ENCODE measurements around the gene ZNF613. TPM values are rescaled to one million over a fixed set of nuclear protein-coding genes. Genes with fewer than 3 reads are reported as not detected.
"Not testable (repeated sequence)": the region's sequence is repeated elsewhere in the genome, so short reads cannot be mapped to it uniquely, and the experiment has no call there.

ZNF613 gene
- total and polyA plus RNA-seq, 2 donors (not counting 3 experiments of a cell fraction or from before 2014, with no cell fraction given): 1.7 to 6.5 TPM

DNA sequence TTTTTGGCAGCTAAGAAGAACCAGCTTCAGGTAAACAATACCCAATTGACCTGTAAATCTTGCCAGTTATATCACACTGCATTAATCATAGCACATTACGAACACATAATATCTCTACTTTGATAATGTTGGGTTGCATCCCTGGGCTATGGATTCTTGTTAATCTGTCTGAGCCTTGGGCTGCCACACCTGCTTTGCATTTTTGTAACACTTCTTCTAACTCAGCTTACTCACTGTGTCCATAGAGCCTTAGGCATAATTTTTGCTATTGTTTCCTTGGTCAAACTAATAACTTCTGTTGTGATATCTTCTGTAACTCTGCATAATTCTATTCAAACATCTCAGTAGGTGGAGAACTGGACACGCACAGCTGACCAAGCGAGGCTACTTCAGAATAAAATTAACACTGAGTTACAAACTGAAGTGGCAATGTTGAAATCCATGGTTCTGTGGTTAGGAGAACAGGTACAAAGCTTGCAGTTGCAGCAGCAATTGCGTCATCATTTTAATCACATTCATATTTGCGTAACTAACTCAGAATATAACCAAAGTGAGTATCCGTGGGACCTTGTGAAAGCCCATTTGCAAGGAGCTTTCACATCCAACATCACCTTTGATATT is 53.0 kb downstream of the ZNF613 start:
- POLR2A ChIA-PET: no interaction called here
- H4K20me1 ChIP-seq (replicated peaks; ENCODE audit: control insufficient read depth, extremely low read depth, insufficient read depth, low read length): no peaks in the 10 kb centered on the region
- no peak overlapping the region for H3K9ac ChIP-seq (replicated peaks; ENCODE audit: extremely low read depth, insufficient read depth, low read length)
- dilution Hi-C loops (cut with MboI; ENCODE audit: extremely low pct_ligation_motif_present, low sequenced_read_pairs) (no loop called here), intact Hi-C loops (cut with micrococcal nuclease) (no loop called here)
- no peak overlapping the region for H2AFZ ChIP-seq (ENCODE audit: low read depth, low read length)
- no TSS peak for BruUV-seq (replicated peaks)
- H3K27me3 ChIP-seq (ENCODE audit: control insufficient read depth in 2 of 2, insufficient read depth in 2 of 2, low read length in 2 of 2): no peaks in the 10 kb centered on the region
- H3K4me3 ChIP-seq (replicated peaks in 1 of 3; ENCODE audit: insufficient read depth in 1 of 3, low read depth in 1 of 3, low read length in 3 of 3): no peak overlapping the region
- CTCF ChIA-PET: no interaction called here
- no peak overlapping the region for H3K4me2 ChIP-seq (ENCODE audit: insufficient read depth, low read length)
- no peak for FAIRE-seq
- H3K36me3 ChIP-seq (ENCODE audit: control insufficient read depth in 2 of 2, extremely low read depth in 1 of 2, insufficient read depth in 2 of 2, low read length in 2 of 2): peaks cover 0 to 1% of the 10 kb centered on the region in 2 experiments
- peaks cover 2% of the 10 kb centered on the region for H3K9me3 ChIP-seq (replicated peaks; ENCODE audit: control insufficient read depth, insufficient read depth, low read length)
- TF ChIP-seq, protein P1, sequence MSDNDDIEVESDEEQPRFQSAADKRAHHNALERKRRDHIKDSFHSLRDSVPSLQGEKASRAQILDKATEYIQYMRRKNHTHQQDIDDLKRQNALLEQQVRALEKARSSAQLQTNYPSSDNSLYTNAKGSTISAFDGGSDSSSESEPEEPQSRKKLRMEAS (IDR thresholded peaks at IDR 0.05; ENCODE audit: insufficient read depth, insufficient read length): no peak
- TF ChIP-seq EZH2 (IDR thresholded peaks at IDR 0.05; ENCODE audit: borderline replicate concordance, low read depth, low read length, severe bottlenecking) (no peak), GATA2 (IDR thresholded peaks at IDR 0.05; ENCODE audit: insufficient read depth, insufficient read length, low read depth, low read length) (no peak), POLR2AphosphoS5 (IDR thresholded peaks at IDR 0.05; ENCODE audit: insufficient read depth, low read depth, low read length) (no peak), POLR2A (IDR thresholded peaks at IDR 0.05; ENCODE audit: low read depth, low read length) (no peak), FOS (IDR thresholded peaks at IDR 0.05; ENCODE audit: borderline replicate concordance, insufficient read depth, low read length) (no peak)
- TF ChIP-seq, protein P2, sequence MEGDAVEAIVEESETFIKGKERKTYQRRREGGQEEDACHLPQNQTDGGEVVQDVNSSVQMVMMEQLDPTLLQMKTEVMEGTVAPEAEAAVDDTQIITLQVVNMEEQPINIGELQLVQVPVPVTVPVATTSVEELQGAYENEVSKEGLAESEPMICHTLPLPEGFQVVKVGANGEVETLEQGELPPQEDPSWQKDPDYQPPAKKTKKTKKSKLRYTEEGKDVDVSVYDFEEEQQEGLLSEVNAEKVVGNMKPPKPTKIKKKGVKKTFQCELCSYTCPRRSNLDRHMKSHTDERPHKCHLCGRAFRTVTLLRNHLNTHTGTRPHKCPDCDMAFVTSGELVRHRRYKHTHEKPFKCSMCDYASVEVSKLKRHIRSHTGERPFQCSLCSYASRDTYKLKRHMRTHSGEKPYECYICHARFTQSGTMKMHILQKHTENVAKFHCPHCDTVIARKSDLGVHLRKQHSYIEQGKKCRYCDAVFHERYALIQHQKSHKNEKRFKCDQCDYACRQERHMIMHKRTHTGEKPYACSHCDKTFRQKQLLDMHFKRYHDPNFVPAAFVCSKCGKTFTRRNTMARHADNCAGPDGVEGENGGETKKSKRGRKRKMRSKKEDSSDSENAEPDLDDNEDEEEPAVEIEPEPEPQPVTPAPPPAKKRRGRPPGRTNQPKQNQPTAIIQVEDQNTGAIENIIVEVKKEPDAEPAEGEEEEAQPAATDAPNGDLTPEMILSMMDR (IDR thresholded peaks at IDR 0.05; ENCODE audit: extremely low read depth in 1 of 2, insufficient read depth in 1 of 2, low read depth in 1 of 2, low read length in 2 of 2): no peak
- no peaks in the 10 kb centered on the region for H3K9me1 ChIP-seq (replicated peaks; ENCODE audit: control insufficient read depth, extremely low read depth, insufficient read depth, low read length)
- no peaks in the 10 kb centered on the region for H3K4me1 ChIP-seq (ENCODE audit: control insufficient read depth, extremely low read depth, insufficient read depth, low read length)
- no peak for DNase-seq (ENCODE audit: low read depth, low spot score)
- no peak overlapping the region for H3K27ac ChIP-seq (ENCODE audit: insufficient read depth, low read depth, low read length)
- peaks cover 3% of the 10 kb centered on the region for H3K79me2 ChIP-seq (ENCODE audit: control insufficient read depth, insufficient read depth, low read length)

DNA sequence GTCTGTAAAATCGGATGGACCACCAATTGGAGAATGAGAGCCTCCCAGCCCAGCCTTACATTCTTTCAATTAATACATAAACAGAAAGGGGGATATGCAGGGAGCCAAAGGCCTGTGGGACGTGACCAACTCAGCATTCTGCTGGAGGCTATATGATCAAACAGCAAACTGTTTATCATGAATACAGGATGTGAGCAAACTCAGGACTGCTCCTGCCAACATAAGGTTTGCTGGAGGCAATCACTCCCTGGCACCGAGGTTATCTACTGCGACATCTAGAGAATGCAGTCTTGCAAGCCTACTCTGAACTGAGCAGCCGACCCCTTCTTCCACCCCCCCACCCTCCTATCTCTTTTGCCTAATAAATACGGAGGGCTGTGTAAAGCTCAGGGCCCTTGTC is 53.7 kb downstream of the ZNF613 start:
- POLR2A ChIA-PET; BruUV-seq (replicated peaks); CTCF ChIA-PET; H3K79me2 ChIP-seq (ENCODE audit: control insufficient read depth, insufficient read depth, low read length); H3K4me1 ChIP-seq (ENCODE audit: control insufficient read depth, extremely low read depth, insufficient read depth, low read length); H3K27ac ChIP-seq (ENCODE audit: insufficient read depth, low read depth, low read length); H3K27me3 ChIP-seq (ENCODE audit: control insufficient read depth in 2 of 2, insufficient read depth in 2 of 2, low read length in 2 of 2); H2AFZ ChIP-seq (ENCODE audit: low read depth, low read length); H3K9me1 ChIP-seq (replicated peaks; ENCODE audit: control insufficient read depth, extremely low read depth, insufficient read depth, low read length); H3K4me2 ChIP-seq (ENCODE audit: insufficient read depth, low read length); H3K4me3 ChIP-seq (replicated peaks in 1 of 3; ENCODE audit: insufficient read depth in 1 of 3, low read depth in 1 of 3, low read length in 3 of 3); H4K20me1 ChIP-seq (replicated peaks; ENCODE audit: control insufficient read depth, extremely low read depth, insufficient read depth, low read length); intact Hi-C loops (cut with micrococcal nuclease); DNase-seq (ENCODE audit: low read depth, low spot score); H3K9me3 ChIP-seq (replicated peaks; ENCODE audit: control insufficient read depth, insufficient read depth, low read length); H3K9ac ChIP-seq (replicated peaks; ENCODE audit: extremely low read depth, insufficient read depth, low read length); FAIRE-seq; dilution Hi-C loops (cut with MboI; ENCODE audit: extremely low pct_ligation_motif_present, low sequenced_read_pairs); H3K36me3 ChIP-seq (ENCODE audit: control insufficient read depth in 2 of 2, extremely low read depth in 1 of 2, insufficient read depth in 2 of 2, low read length in 2 of 2): not testable (repeated sequence)

All from endothelial cell of umbilical vein (primary cell).